ENCODE measurements around the gene CDS2.

Gene CDS2

GRCh38 chr20:5131502-5131901, 4.7 kb downstream of the CDS2 start:
- no peak for TF ChIP-seq ZNF274 (IDR thresholded peaks at IDR 0.05; ENCODE audit: low read depth, low read length)
- H3K4me3 ChIP-seq (ENCODE audit: low read length) = no peak overlapping the region

GRCh38 chr20:5133998-5134397, 7.2 kb downstream of the CDS2 start:
- TF ChIP-seq ZNF274 (IDR thresholded peaks at IDR 0.05; ENCODE audit: low read depth, low read length) = no peak
- no peak overlapping the region for H3K4me3 ChIP-seq (ENCODE audit: low read length)

GRCh38 chr20:5135363-5136012, 8.7 kb downstream of the CDS2 start:
- H3K4me3 ChIP-seq (ENCODE audit: low read length) = no peak overlapping the region
- TF ChIP-seq ZNF274 (IDR thresholded peaks at IDR 0.05; ENCODE audit: low read depth, low read length) = no peak

GRCh38 chr20:5136096-5136495, 9.3 kb downstream of the CDS2 start:
- H3K4me3 ChIP-seq (ENCODE audit: low read length) = no peak overlapping the region
- TF ChIP-seq ZNF274 (IDR thresholded peaks at IDR 0.05; ENCODE audit: low read depth, low read length) = no peak

- TF ChIP-seq ZNF274 (IDR thresholded peaks at IDR 0.05; ENCODE audit: low read depth, low read length) = no peak
- H3K4me3 ChIP-seq (ENCODE audit: low read length) = no peak overlapping the region
These were observed 13.4 kb downstream of the CDS2 start for GRCh38 chr20:5140195-5140594.

- TF ChIP-seq ZNF274 (IDR thresholded peaks at IDR 0.05; ENCODE audit: low read depth, low read length) = no peak
These were observed 14.8 kb downstream of the CDS2 start for GRCh38 chr20:5141615-5142014.

GRCh38 chr20:5143851-5144250, 17.0 kb downstream of the CDS2 start:
- TF ChIP-seq ZNF274 (IDR thresholded peaks at IDR 0.05; ENCODE audit: low read depth, low read length) = no peak
- H3K4me3 ChIP-seq (ENCODE audit: low read length) = no peak overlapping the region

More at GRCh38 chr20:5141615-5142014, 14.8 kb downstream of the CDS2 start:
- no peak overlapping the region for H3K4me3 ChIP-seq (ENCODE audit: low read length)

- H3K4me3 ChIP-seq (ENCODE audit: low read length) = no peak overlapping the region; the same call in 1 of the 2 replicates
- TF ChIP-seq ZNF274 (IDR thresholded peaks at IDR 0.05; ENCODE audit: low read depth, low read length) = no peak
These were observed 18.7 kb downstream of the CDS2 start for GRCh38 chr20:5145365-5146098.

- no peak for TF ChIP-seq ZNF274 (IDR thresholded peaks at IDR 0.05; ENCODE audit: low read depth, low read length)
- H3K4me3 ChIP-seq (ENCODE audit: low read length) = no peak overlapping the region
These were observed 19.4 kb downstream of the CDS2 start for GRCh38 chr20:5146099-5146668.

- TF ChIP-seq ZNF274 (IDR thresholded peaks at IDR 0.05; ENCODE audit: low read depth, low read length) = no peak
- no peak overlapping the region for H3K4me3 ChIP-seq (ENCODE audit: low read length)
These were observed 20.2 kb downstream of the CDS2 start for GRCh38 chr20:5146871-5147592.

GRCh38 chr20:5148581-5148980, 21.8 kb downstream of the CDS2 start:
- no peak overlapping the region for H3K4me3 ChIP-seq (ENCODE audit: low read length)
- no peak for TF ChIP-seq ZNF274 (IDR thresholded peaks at IDR 0.05; ENCODE audit: low read depth, low read length)

- H3K4me3 ChIP-seq (ENCODE audit: low read length) = no peak overlapping the region
- no peak for TF ChIP-seq ZNF274 (IDR thresholded peaks at IDR 0.05; ENCODE audit: low read depth, low read length)
These were observed 23.1 kb downstream of the CDS2 start for GRCh38 chr20:5149892-5150225.

GRCh38 chr20:5150226-5151076, 23.6 kb downstream of the CDS2 start:
- no peak overlapping the region for H3K4me3 ChIP-seq (ENCODE audit: low read length)
- TF ChIP-seq ZNF274 (IDR thresholded peaks at IDR 0.05; ENCODE audit: low read depth, low read length) = no peak

GRCh38 chr20:5153152-5153467, 26.3 kb downstream of the CDS2 start:
- TF ChIP-seq ZNF274 (IDR thresholded peaks at IDR 0.05; ENCODE audit: low read depth, low read length) = no peak
- H3K4me3 ChIP-seq (ENCODE audit: low read length) = no peak overlapping the region

Data from GM08714 (cell line).